DOHH2 (cell line): ENCODE data around the gene LRRC63.
A peak's percentile ranks its signal among the peaks of the same experiment; 100 is the strongest.

Experiments used
- CTCF ChIP-seq: fragments of 200-600 bp; sonication (generic); IDR thresholded peaks from one replicate; pipeline ENCODE4 v1.5.1; 2014; ENCODE audit warnings: antibody characterized with exemption, mild to moderate bottlenecking, low read depth, low read length; ENCODE audit not compliant: poor library complexity, severe bottlenecking
- EZH2phosphoT487 ChIP-seq: fragments of 200-600 bp; sonication (generic); IDR thresholded peaks from 2 replicates; pipeline ENCODE4 v1.6.1; 2017; ENCODE audit warnings: borderline replicate concordance, mild to moderate bottlenecking, antibody characterized with exemption, low read length, moderate library complexity, mixed read lengths

GRCh38 chr13:46211483-46212351 is at the start of gene LRRC63:
- no peak for TF ChIP-seq CTCF
- peak; percentile 22; the same call in 1 of the 2 replicates for TF ChIP-seq EZH2phosphoT487
